Endothelial cell of umbilical vein (primary cell): ENCODE data around the gene C1QTNF2.

Source experiments
- EZH2 ChIP-seq: IDR thresholded peaks from 2 replicates; pipeline ENCODE4 v1.6.1; 2012; ENCODE audit warnings: borderline replicate concordance, low read depth, mild to moderate bottlenecking, moderate library complexity, low read length, inconsistent platforms; ENCODE audit not compliant: severe bottlenecking
- POLR2A ChIP-seq: IDR thresholded peaks from 2 replicates; pipeline ENCODE4 v1.6.1; 2012; ENCODE audit warnings: low read depth, mild to moderate bottlenecking, control low read depth, low read length
- TF ChIP-seq, protein P1 (sequence below), 2 donors: IDR thresholded peaks; 1 replicate in 1 of 2; 2 replicates in 1 of 2; pipeline ENCODE4 v1.5.1; 2011; ENCODE audit warnings: low read length in 2 of 2, mild to moderate bottlenecking in 2 of 2, moderate library complexity in 2 of 2, control low read depth in 1 of 2, inconsistent platforms in 1 of 2, low read depth in 1 of 2; ENCODE audit not compliant: insufficient read depth in 1 of 2; ENCODE audit errors: extremely low read depth in 1 of 2

DNA sequence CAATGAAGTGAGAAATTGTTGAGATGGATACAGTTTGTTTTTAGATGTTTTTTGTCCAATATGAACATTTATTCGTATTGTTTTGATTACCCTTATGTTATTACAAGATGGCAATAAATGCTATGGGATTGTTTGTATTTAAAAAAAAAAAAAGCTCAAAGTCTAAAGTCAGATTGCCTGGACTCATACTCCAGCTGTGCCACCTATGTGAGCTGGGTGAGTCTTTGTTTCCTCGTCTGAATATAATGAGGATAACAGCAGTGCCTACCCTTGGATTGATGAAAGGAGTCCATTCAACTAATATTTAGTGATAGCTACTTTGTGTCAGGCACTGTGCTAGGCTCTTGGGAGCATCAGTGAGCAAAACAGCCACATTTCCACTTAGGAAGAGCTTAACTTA lies 43.4 kb downstream of the C1QTNF2 start:
- TF ChIP-seq POLR2A (no peak), EZH2 (no peak)
- TF ChIP-seq, protein P1, sequence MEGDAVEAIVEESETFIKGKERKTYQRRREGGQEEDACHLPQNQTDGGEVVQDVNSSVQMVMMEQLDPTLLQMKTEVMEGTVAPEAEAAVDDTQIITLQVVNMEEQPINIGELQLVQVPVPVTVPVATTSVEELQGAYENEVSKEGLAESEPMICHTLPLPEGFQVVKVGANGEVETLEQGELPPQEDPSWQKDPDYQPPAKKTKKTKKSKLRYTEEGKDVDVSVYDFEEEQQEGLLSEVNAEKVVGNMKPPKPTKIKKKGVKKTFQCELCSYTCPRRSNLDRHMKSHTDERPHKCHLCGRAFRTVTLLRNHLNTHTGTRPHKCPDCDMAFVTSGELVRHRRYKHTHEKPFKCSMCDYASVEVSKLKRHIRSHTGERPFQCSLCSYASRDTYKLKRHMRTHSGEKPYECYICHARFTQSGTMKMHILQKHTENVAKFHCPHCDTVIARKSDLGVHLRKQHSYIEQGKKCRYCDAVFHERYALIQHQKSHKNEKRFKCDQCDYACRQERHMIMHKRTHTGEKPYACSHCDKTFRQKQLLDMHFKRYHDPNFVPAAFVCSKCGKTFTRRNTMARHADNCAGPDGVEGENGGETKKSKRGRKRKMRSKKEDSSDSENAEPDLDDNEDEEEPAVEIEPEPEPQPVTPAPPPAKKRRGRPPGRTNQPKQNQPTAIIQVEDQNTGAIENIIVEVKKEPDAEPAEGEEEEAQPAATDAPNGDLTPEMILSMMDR (IDR thresholded peaks at IDR 0.05; ENCODE audit: extremely low read depth in 1 of 2, insufficient read depth in 1 of 2, low read depth in 1 of 2, low read length in 2 of 2) = no peak
